PFSK-1 (cell line): ENCODE measurements around the gene TSPAN19.

ENCODE experiments used
- POLR2AphosphoS5 ChIP-seq: IDR thresholded peaks from 2 replicates; pipeline ENCODE4 v1.6.1; 2012; ENCODE audit warnings: low read depth, mild to moderate bottlenecking, control low read depth, low read length, moderate library complexity
- REST ChIP-seq, 2 experiments: IDR thresholded peaks; 2 replicates each; pipeline versions ENCODE4 v1.6.1 to v1.8.0; 2011 to 2012; ENCODE audit warnings: low read depth in 2 of 2, low read length in 2 of 2, control low read depth in 1 of 2, inconsistent platforms in 1 of 2, mild to moderate bottlenecking in 1 of 2, moderate library complexity in 1 of 2; ENCODE audit not compliant: insufficient read depth in 1 of 2
- SIN3A ChIP-seq: IDR thresholded peaks from 2 replicates; pipeline ENCODE4 v1.6.1; 2012; ENCODE audit warnings: mild to moderate bottlenecking, low read length, moderate library complexity, borderline replicate concordance; ENCODE audit not compliant: insufficient read depth

DNA sequence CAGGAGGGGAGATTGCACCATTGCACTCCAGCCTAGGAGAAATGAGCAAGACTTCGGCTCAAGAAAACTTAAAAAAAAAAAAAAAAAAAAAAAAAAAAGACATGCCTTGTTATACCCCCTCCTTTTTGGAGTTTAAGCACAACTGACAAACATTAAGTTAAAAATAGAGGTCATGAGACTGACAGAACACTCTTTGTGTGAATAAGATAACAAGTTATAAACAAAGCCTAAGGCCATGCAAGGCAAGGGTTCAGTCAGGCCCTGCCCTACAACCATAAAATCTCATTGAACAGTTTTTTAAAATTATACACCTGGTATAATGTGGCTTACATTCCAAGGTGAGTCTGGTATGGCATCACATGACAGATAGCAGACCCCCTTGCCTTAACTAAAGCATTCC is 39.3 kb downstream of the TSPAN19 start:
- TF ChIP-seq SIN3A (no peak), POLR2AphosphoS5 (no peak), REST (IDR thresholded peaks at IDR 0.05; ENCODE audit: insufficient read depth in 1 of 2, low read depth in 2 of 2, low read length in 2 of 2) (no peak)
